NCI-H524 (cell line): ENCODE data around the gene STING1.
A peak's percentile ranks its signal among the peaks of the same experiment; 100 is the strongest.
"Not testable (repeated sequence)": the region's sequence is repeated elsewhere in the genome, so short reads cannot be mapped to it uniquely, and the experiment has no call there.

Experiments used
- DNase-seq, 2 experiments: peaks; one replicate each; lab custom pipeline; 2025; lab: John Stamatoyannopoulos, UW

The STING1 gene

GRCh38 chr5:139503036-139503817, 20.7 kb upstream of the STING1 start:
- not testable (repeated sequence) for DNase-seq

GRCh38 chr5:139501381-139501780, 18.8 kb upstream of the STING1 start:
- no peak for DNase-seq

GRCh38 chr5:139495638-139496435, 13.3 kb upstream of the STING1 start:
- DNase-seq: no peak

- no peak for DNase-seq
Measured at GRCh38 chr5:139494832-139495231, 12.3 kb upstream of the STING1 start.

GRCh38 chr5:139494256-139494655, 11.7 kb upstream of the STING1 start:
- DNase-seq: no peak

GRCh38 chr5:139492700-139493192, 10.2 kb upstream of the STING1 start:
- no peak for DNase-seq

- DNase-seq: peak; percentile 11 to 60
Measured at GRCh38 chr5:139488260-139488659, 5.7 kb upstream of the STING1 start.

GRCh38 chr5:139486201-139486600, 3.6 kb upstream of the STING1 start:
- DNase-seq: no peak

- not testable (repeated sequence) for DNase-seq
Measured at GRCh38 chr5:139482890-139483208, 291 bp upstream of the STING1 start.

- peak in 1 of 2 experiments; percentile 26 for DNase-seq
Measured at GRCh38 chr5:139481580-139482049, 943 bp downstream of the STING1 start.

- no peak for DNase-seq
Measured at GRCh38 chr5:139481122-139481533, 1.4 kb downstream of the STING1 start.

- DNase-seq: not testable (repeated sequence)
Measured at GRCh38 chr5:139479729-139480128, 2.8 kb downstream of the STING1 start.

GRCh38 chr5:139478657-139479423, 3.7 kb downstream of the STING1 start:
- peak in 1 of 2 experiments; percentile 10 for DNase-seq

- DNase-seq: no peak
Measured at GRCh38 chr5:139475865-139476617, 6.5 kb downstream of the STING1 start.

GRCh38 chr5:139474890-139475791, 7.4 kb downstream of the STING1 start:
- peak; percentile 96 to 99 for DNase-seq

- peak in 1 of 2 experiments; percentile 23 for DNase-seq
Measured at GRCh38 chr5:139473565-139473964, 9.0 kb downstream of the STING1 start.

GRCh38 chr5:139473105-139473504, 9.5 kb downstream of the STING1 start:
- no peak for DNase-seq

- DNase-seq: peak in 1 of 2 experiments; percentile 29
Measured at GRCh38 chr5:139472386-139473030, 10.1 kb downstream of the STING1 start.

- DNase-seq: no peak
Measured at GRCh38 chr5:139470821-139471300, 11.7 kb downstream of the STING1 start, which contains the start of gene SMIM33. TSS of gene SMIM33 (plus strand) at chr5:139471004. CDS start at chr5:139471122, 118 bp downstream.
